Measurements from ENCODE around the gene ACE2. TPM values are rescaled to one million over a fixed set of nuclear protein-coding genes. Genes with fewer than 3 reads are reported as not detected.

ACE2 gene
- total RNA-seq, 1 experiment from 2014 or later = not detected

DNA sequence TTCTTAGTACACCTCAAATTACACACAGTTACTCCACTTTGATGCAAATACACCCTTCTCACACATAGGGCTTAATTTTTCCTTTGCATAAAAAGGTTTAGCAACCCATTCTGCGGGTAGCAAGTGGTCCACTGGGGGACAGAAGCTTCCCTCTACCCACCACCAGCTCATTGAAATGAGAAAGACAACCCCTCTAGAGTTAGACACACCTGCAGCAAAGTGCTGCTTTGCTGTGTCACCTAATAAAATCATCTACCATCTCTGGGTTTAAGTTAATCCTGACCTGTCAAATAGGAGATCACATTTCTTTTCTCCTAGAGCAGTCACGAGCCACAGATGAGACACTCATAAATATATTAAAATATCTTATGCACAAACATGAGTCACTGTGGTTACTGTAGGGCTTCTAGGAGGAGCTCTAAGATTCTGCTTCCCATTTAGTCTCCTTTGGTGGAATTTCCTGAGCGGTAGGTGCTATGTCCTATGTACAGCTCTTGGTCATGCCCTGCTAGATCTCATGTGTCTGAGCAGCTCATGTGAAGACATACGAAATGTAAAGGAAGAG lies 88.3 kb downstream of the ACE2 start:
- Histone ChIP-seq H3K4ac (ENCODE audit: low read depth, low read length) (no peak overlapping the region), H4K20me1 (ENCODE audit: control insufficient read depth, insufficient read depth, insufficient read length) (no peaks in the 10 kb centered on the region), H2BK20ac (ENCODE audit: low read depth, low read length, poor library complexity, severe bottlenecking) (no peak overlapping the region), H3K4me1 (ENCODE audit: insufficient read depth, low read length) (no peaks in the 10 kb centered on the region), H2BK15ac (ENCODE audit: low read depth, low read length) (no peak overlapping the region), H3K23me2 (ENCODE audit: insufficient read length, low read depth, low read length, poor library complexity, severe bottlenecking) (no peaks in the 10 kb centered on the region), H4K5ac (ENCODE audit: insufficient read length, low read depth, low read length) (no peak overlapping the region), H3K9me3 (ENCODE audit: control insufficient read depth, low read depth, low read length) (no peaks in the 10 kb centered on the region), H3K14ac (ENCODE audit: insufficient read depth, low read length) (no peak overlapping the region), H3T11ph (ENCODE audit: low read length) (no peak overlapping the region), H3K4me2 (ENCODE audit: insufficient read depth, insufficient read length, low read length) (no peak overlapping the region), H3K9ac (ENCODE audit: extremely low read depth, insufficient read length, low read length) (no peak overlapping the region), H2AFZ (ENCODE audit: low read length) (no peak overlapping the region), H3K18ac (ENCODE audit: insufficient read length, low read depth, low read length) (no peak overlapping the region), H4K8ac (replicated peaks; ENCODE audit: insufficient read length, low read depth, low read length) (no peak overlapping the region), H2BK120ac (ENCODE audit: low read depth, low read length, poor library complexity, severe bottlenecking) (no peak overlapping the region), H3K79me2 (ENCODE audit: insufficient read depth, low read length) (no peaks in the 10 kb centered on the region), H3K56ac (ENCODE audit: insufficient read length, low read depth, low read length) (no peak overlapping the region), H3K23ac (ENCODE audit: insufficient read length, low read depth, low read length) (no peak overlapping the region), H2BK5ac (ENCODE audit: insufficient read length, low read length) (no peak overlapping the region), H3K79me1 (ENCODE audit: insufficient read depth, low read depth, low read length, poor library complexity, severe bottlenecking) (no peaks in the 10 kb centered on the region), H4K91ac (ENCODE audit: insufficient read length, low read depth, low read length) (no peak overlapping the region), H3K27ac (ENCODE audit: insufficient read length, low read depth, low read length) (no peak overlapping the region), H2AK5ac (ENCODE audit: insufficient read length, low read length) (no peak overlapping the region), H2BK12ac (ENCODE audit: insufficient read length, low read depth, low read length) (no peak overlapping the region), H3K27me3 (ENCODE audit: insufficient read depth, low read length) (no peaks in the 10 kb centered on the region)
- Mint-ChIP-seq H3K4me3 (no peak overlapping the region), H3K36me3 (ENCODE audit: insufficient read depth in 1 of 3, low read depth in 3 of 3) (no peaks in the 10 kb centered on the region), H3K4me1 (peaks cover 7 to 8% of the 10 kb centered on the region in 2 experiments), H3K27ac (no peak overlapping the region), H3K27me3 (ENCODE audit: low read depth) (no peaks in the 10 kb centered on the region), H3K9me3 (no peaks in the 10 kb centered on the region)
- WGBS (ENCODE audit: extremely low coverage, insufficient read length, low lambda C conversion rate) = no CpG with 5 or more reads among the region's 4 CpGs
- no peak for TF ChIP-seq CTCF (conservative IDR thresholded peaks at IDR 0.05)
- no peak for DNase-seq

Measured in H9 (cell line).